GM18861 (cell line): ENCODE results near the gene ZBTB7C.

Experiments used
- ATAC-seq: cut with Tn5 transposase; IDR thresholded peaks from one replicate; pipeline ENCODE4 v1.9.1; 2021; ENCODE audit not compliant: unreplicated experiment

ZBTB7C gene

GRCh38 chr18:48100651-48101165, 308.5 kb downstream of the ZBTB7C start:
- no peak for ATAC-seq

GRCh38 chr18:48100165-48100575, 309.0 kb downstream of the ZBTB7C start:
- no peak for ATAC-seq

GRCh38 chr18:48099481-48100164, 309.6 kb downstream of the ZBTB7C start:
- no peak for ATAC-seq

- no peak for ATAC-seq
Observed at GRCh38 chr18:48098538-48098937, 310.6 kb downstream of the ZBTB7C start.

GRCh38 chr18:48098007-48098406, 311.2 kb downstream of the ZBTB7C start:
- ATAC-seq: no peak

GRCh38 chr18:48095726-48096125, 313.5 kb downstream of the ZBTB7C start:
- no peak for ATAC-seq

- ATAC-seq: no peak
Observed at GRCh38 chr18:48093104-48093503, 316.1 kb downstream of the ZBTB7C start.

- ATAC-seq: no peak
Observed at GRCh38 chr18:48091869-48092497, 317.2 kb downstream of the ZBTB7C start.

- ATAC-seq: no peak
Observed at GRCh38 chr18:48090702-48091101, 318.5 kb downstream of the ZBTB7C start.

GRCh38 chr18:48090021-48090420, 319.2 kb downstream of the ZBTB7C start:
- ATAC-seq: no peak

- ATAC-seq: no peak
Observed at GRCh38 chr18:48085781-48086487, 323.2 kb downstream of the ZBTB7C start.

GRCh38 chr18:48084858-48085257, 324.3 kb downstream of the ZBTB7C start:
- no peak for ATAC-seq

- no peak for ATAC-seq
Observed at GRCh38 chr18:48084041-48084757, 325.0 kb downstream of the ZBTB7C start.

GRCh38 chr18:48080546-48080945, 328.6 kb downstream of the ZBTB7C start:
- no peak for ATAC-seq

- no peak for ATAC-seq
Observed at GRCh38 chr18:48079885-48080284, 329.3 kb downstream of the ZBTB7C start.

- ATAC-seq: no peak
Observed at GRCh38 chr18:48078448-48078847, 330.7 kb downstream of the ZBTB7C start.

- no peak for ATAC-seq
Observed at GRCh38 chr18:48077291-48077690, 331.9 kb downstream of the ZBTB7C start.

GRCh38 chr18:48076461-48076860, 332.7 kb downstream of the ZBTB7C start:
- ATAC-seq: no peak

- ATAC-seq: no peak
Observed at GRCh38 chr18:48075707-48076093, 333.5 kb downstream of the ZBTB7C start.

GRCh38 chr18:48074929-48075706, 334.1 kb downstream of the ZBTB7C start:
- no peak for ATAC-seq
